NOMO-1 treated with dmso at 0.1 percent for 144 hours (cell line): ENCODE measurements around the gene C22orf42.
A peak's percentile ranks its signal among the peaks of the same experiment; 100 is the strongest.
"Not testable (repeated sequence)": the region's sequence is repeated elsewhere in the genome, so short reads cannot be mapped to it uniquely, and the experiment has no call there.

Experiments
- DNase-seq: peaks from one replicate; lab custom pipeline; 2025; ENCODE audit not compliant: unreplicated experiment; lab: John Stamatoyannopoulos, UW

The C22orf42 gene, protein sequence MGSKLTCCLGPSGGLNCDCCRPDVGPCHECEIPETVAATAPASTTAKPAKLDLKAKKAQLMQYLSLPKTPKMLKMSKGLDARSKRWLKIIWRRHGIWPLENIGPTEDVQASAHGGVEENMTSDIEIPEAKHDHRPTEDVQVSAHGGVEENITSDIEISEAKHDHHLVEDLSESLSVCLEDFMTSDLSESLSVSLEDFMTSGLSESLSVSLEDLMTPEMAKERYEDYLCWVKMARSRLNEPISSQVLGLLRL

DNA sequence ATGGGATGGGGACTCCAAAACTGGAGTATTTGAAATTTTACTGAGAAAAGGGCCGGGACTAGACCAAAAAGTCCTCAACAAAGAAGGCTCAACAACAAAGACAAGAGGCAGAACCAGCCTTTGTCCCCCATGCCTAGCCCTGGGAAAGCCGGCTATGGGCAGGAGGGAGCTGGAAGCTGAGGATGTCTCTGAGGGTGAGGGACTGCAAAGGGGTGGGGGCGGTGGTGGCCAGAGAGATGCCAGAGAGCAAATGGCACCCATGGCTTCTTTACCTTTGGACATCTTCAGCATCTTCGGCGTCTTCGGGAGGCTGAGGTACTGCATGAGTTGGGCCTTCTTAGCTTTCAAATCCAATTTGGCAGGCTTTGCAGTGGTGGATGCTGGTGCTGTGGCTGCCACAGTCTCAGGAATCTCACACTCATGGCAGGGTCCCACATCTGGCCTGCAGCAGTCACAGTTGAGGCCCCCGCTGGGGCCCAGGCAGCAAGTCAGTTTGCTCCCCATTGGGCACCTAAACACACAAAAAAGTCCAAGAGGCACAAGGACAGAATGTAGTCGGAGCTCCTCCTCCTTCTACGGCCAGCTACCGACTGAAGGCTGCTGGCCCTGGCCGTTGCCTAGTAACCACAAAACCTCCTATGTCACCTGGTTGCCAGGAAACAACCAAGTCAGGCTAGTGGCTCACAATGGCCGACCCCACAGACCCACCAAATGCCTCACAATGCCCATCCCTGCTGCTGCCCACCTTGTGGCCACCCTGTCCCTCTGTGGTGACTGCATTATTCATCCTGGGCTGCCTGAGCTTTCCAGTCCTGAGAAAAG is at the start of gene C22orf42:
TSS of gene C22orf42 (minus strand) at position 592 of the 822 bp plus-strand sequence. CDS start at position 504, 88 bp downstream.
- DNase-seq = no peak

DNA sequence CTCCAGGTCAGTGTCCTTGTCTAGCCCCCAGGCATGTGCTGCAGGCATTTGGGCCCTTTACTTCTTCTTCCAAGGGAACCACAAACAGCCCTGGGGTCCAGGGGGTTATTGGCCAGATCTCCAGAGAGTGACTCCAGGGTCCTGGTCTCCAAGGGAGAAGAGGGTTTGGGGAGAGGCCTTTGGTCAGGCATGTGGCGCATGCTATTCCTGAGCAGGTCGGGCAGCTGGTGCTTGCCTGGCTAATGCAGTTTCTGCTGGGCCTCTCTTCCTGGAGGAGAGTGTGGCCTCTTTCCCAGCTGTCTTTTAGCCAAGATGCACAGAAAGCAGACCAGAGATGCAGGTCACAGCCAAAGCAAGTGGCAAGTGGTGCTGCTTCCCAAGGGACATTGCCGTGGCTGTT is 49.6 kb upstream of the C22orf42 start:
- DNase-seq = no peak

DNA sequence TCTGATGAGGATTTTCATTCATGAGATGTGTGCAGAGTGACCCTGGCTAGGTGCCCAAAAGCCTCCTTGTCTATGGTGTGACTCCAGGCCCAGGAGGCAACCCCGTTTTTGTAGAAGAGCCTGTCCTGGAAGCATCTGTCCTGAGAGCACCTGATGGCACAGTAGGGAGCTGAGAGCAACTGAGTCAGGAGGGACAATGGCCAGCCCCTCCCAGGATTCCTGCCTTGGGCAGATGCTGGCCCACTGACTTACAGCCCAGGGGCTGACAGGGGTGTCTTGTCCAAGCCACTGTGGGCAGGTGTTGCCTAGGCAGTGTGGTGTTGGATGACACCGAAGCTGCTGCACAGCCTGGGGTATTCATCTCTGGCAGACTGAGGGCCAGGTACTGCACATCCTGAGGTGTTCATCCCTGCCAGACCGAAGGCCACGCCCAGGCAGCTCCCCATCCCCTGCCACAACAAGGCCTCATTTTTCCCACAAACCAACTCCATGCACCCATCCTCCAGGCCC is 48.9 kb upstream of the C22orf42 start:
- no peak for DNase-seq

DNA sequence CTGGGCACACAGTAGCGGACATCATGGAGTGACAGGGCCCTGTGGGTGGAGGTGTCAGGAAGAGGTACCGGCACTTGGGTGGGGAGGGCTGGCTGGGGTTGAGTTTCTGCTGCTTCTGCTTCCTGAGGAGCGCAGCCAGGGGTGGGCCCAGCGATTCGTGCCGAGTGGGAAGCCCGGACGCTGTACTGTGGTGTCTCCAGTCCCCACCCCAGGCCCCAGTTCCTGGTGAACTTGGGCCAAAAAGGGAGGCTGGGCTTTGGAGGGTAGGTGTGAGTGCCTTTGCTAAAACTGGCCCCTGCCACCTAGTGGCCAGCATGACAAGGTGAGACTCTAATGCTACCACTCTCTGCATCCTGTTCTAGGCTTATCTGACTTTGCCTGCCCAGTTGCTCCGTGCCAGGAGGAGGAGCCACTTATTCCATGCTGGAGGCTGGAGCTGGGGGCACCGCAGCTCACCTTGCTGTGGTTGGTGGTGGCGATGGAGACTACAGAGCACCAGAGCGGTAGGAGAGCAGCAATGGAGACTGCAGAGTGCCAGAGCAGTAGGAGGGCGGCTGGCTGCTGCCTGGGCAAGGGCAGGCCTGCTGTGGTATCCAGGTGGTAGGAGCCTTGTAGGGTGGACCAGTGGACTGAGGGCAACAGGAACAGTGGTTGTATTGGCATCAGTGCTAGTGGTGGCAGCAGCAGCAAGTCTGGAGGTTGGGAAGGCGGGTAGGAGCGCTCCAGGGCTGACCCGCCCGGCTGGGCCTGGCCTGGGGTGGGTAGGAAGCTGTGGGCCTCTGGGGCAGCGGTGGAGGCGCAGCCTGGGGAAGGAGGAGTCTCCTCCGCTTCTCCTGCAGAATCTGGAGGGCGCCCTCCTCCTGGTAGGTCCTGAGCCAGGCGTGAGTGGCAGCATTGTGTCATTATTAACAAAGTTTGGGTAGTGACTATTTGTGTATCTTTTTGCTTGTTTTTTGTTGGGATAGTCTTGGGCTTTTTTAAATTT is 48.0 kb upstream of the C22orf42 start:
- DNase-seq = peak; percentile 53

DNA sequence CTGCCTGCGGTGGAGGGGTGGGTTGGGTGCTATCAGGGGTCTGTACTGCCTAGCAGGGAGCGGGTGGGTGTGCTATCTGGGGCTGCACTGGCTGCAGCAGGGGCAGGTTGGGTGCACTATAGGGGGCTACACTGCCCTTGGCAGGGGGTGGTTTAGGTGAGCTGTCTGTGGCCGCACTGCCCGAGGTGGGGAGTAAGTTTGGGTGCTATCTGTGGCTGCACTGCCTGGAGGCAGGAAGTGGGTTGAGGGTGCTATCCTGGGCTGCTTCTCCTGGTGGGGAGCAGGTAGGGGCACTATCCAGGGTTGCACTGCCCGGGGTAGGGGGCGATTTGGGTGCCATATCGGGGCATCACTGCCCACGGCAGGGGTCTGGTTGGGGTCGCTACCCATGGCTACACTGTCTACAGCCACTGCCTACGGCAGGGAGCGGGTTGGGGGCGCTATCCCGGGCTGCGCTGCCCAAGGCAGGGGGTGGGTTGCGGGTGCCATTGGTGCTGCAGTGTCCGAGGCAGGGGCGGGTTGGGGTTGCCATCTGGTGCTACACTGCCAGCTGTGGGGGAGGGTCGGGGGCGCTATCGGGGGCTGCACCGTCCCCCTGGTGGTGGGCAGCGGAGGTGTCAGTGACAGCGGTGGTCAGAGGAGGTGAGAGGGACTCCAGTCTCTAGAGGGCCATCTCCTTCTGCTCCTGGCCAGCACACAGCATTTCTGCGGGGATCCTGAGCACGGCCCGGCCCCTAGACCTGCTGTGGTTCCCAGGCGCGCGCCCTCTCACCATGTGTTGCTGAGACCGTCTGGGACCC is 47.1 kb upstream of the C22orf42 start:
- DNase-seq = no peak

DNA sequence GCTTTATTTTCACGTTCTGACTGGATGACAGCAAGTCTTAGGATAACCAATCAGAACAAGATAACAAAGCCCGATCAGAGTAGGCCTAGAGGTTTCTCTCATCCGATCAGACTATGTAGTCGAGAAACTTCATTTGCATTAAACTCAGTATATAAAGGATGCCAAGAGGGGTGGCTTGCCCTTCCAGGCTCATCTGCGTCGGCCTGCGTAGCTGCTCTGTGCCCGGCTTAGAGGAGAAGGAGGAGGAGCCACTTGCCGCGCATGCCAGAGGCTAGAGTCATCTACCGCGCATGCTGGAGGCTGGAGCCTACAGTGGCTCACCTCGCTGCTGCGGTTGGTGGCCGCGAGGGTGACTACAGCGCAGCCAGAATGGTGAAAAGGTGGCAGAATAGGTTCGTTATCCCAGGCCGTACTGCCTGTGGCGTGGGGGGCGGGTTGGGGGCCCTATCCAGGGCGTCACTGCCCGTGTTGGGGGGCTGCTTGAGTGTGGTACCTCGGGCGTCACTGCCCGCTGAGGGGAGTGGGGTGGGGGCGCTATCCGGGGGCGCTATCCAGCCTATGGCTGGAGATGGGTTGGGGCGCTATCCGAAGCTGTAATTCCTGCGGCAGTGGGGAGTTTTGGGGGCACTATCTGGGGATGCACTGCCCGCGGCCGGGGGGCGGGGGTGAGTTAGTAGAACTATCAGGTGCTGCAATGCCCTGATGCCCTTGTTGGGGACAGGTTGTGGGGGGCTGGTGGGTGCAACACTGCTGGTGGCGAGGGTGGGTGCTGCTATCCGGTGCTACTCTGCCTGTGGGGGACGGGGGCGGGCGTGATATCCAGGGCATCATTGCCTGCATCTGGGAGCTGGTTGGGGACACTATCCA is 46.0 kb upstream of the C22orf42 start, which contains the start of gene RFPL2:
TSS of gene RFPL2 (minus strand) at position 218 of the 867 bp plus-strand sequence. CDS start 2,622 bp downstream, outside the sequence.
- DNase-seq = peak; percentile 55

DNA sequence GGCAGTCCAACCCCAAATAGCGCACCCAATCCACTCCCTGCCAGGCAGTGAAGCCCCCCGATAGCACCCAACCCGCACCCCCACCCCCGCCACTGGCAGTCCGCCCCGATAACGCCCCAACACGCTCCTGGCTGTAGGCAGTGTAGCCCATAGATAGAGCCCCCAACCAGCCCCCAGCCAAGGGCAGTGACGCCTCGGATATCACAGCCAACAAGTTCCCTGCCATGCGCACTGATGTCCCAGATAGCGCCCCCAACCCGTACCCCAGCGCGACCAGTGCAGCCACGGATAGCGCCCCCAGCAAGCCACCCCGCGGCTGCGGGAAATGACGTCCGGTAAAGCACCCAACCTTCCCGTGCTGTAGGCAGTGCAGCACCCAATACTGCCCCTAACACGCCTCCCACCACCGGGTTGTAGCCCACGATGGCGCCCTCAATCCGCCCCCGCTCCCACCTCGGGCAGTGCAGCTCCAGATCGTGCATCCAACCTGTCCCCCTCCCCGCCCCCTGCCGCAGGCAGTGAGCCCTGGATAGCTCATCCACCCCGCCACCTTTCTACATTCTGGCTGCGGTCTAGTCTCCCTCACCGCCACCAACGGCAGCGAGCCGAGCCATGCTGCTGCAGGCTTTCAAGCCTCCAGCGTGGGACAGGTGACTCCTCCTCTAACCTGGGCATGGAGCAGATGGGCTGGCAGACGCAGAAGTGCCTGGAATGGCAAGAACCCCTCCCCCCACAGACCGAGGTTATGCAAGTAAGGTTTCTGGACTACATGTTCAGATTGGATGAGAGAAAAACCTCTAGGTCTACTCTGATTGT is 45.1 kb upstream of the C22orf42 start:
- no peak for DNase-seq

DNA sequence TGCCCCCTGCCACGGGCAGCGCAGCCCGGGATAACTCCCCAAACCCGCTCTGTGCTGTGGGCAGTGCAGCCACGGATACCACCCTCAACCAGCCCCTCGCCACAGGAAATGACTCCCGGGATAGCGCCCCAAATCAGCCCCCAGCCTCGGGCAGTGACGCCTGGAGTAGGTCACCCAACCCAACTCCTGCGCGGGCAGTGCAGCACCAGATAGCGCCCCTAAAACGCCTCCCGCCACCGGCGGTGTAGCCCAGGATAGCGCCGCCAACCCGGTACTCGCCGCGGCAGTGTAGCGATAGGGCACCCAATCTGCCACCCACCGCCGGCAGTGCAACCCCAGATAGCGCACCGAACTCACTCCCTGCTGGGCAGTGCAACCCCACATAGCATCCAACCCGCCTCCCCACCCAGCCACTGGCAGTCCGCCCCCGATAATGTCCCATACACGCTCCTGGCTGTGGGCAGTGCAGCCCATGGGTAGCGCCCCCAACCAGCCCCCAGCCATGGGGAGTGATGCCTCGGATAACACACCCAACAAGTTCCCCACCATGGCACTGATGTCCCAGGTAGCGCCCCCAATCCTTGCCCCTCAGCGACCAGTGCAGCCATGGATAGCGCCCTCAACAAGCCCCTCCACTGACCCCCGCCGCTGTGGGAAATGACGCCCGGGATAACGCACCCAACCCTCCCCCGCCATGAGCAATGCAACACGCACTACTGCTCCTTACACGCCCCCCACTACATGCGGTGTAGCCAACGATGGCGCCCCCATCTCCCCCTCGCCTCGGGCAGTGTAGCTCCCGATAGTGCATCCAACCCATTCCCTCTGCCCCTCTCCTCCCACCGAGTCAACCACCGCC is 44.3 kb upstream of the C22orf42 start:
- no peak for DNase-seq

DNA sequence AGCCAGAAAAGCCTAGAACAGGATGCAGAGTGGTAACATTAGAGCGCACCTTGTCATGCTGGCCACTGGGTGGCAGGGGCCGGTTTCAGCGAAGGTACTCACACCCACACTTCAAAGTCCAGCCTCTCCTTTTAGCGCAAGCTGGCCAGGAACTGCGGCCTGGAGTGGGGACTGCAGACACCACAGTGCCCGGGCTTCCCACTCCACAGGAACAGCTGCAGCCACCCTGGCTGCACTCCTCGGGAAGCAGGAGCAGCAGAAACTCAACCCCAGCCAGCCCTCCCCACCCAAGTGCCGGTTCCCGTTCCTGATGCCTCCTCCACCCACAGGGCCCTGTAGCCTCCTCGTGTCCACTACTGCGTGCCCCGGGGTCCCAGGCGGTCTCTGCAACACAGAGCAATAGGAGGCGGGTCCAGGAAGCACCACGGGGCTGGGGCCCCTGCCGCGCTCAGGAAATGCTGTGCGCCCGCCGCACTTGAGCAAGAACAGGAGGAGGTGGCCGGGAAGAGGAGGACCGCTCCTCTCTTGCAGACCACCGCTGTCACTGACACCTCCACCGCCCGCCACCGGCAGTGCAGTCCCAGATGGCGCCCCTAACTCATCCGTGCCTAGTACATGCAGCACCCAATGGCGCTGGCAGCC is 43.6 kb upstream of the C22orf42 start:
- DNase-seq = peak; percentile 57

DNA sequence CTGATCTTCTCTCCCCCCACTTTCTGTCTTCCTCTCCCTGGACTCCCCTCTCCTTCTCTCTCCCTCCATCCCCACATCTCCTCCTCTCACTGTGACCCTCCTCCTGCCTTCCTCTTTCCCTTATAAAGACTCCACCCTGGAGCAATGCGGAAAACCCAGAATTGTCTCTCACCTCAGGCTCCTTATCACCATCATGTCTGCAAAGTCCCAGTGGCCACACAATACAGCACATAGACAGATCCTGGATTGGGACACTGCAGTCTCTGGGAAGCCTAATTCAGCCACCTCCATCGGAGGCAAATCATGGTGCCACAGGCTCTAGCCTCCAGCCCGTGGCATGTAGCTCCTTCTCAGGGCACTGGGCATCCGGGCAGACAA is 43.0 kb upstream of the C22orf42 start:
- no peak for DNase-seq

DNA sequence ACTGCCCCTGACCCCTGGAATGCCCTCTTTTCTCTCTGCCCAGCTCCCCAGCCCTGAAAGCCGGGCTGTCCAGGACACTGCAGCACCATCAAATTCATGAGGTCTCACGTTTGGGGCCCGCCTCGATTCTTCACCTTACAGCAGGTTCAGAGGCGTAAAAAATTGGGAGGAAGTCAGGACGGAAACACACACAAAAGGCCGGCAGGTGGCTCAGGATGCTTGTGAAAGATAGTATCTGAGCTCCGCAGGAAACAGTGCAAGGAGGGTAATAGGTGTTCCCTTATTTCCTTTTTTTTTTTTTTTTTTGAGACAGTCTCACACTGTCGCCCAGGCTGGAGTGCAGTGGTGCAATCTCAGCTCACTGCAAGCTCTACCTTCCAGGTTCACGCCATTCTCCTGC is 41.6 kb upstream of the C22orf42 start:
- no peak for DNase-seq

DNA sequence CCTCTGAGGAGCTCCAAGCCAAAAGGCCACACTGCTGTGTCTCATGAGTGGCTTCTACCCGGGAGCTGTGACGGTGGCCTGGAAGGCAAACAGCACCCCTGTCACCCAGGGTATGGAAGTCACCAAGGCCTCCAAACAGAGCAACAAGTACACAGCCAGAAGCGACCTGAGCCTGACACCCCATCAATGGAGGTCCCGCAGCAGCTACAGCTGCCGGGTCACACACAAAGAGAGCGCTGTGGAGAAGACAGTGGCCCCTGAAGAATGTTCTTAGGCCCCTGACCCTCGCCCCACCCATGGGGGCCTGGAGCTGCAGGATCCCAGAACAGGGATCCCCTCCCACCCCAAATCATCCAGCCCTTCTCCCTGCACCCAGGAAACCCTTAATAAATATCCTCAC is 40.9 kb upstream of the C22orf42 start:
- no peak for DNase-seq

DNA sequence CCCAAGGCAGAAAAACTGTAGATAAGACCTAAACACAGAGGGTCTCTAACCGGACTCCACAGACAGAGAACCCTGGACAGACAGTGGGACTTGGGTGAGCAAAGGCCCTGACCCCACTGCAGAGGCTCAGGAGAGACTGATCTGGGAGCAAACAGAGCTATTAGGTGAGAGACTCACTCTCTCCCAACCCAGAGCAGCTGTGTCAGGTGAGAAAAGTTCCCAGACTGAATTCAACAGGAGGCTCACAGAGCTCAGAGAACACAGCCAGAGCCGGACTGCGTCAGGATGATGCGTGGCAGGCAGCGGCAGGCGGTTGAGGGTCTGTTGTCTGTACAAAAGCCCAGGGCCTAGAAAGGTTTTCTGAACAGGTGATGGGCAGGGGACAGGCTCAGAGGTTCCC is 40.2 kb upstream of the C22orf42 start:
- DNase-seq = no peak

DNA sequence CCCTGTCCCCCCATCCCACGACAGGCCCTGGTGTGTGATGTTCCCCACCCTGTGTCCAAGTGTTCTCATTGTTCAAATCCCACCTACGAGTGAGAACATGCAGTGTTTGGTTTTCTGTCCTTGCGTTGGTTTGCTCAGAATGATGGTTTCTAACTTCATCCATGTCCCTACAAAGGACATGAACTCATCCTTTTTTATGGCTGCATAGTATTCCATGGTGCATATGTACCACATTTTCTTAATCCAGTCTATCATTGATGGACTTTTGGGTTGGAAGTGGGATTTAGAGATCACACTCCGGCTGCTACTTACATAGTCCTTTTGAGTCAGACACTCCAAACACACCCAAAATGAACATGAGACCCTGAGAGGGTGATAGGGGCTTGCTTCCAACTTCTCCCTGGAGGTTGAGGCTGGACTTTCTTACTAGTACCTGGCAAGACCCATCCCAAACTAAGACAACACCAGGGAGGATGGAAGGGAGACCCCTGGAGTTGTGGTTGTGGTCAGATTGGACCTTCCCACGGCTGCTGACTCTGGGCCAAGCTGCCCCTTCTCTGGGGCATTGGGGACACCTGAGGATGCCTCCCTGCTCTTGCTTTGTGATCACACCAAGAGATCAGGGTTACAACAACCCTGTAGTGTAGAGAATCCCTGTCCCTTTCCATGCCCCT is 38.6 kb upstream of the C22orf42 start:
- DNase-seq = not testable (repeated sequence)

DNA sequence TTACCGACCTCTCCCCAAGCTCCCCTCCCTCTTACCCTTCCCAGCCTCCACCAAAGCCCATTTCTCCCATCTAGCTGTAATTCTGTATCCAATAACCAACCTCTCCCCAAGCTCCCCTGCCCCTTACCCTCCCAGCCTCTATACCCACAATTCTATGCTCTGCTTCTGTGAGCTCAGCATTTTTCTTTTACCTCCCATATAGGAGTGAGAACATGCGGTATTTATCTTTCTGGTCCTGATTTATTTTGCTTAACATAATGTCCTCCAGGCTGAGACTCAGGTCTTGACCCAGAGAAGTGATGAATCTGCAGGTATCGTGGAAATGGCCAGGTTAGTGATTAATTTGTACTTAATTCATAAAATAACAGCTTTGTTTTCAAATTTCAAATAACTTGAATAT is 36.8 kb upstream of the C22orf42 start:
- not testable (repeated sequence) for DNase-seq

DNA sequence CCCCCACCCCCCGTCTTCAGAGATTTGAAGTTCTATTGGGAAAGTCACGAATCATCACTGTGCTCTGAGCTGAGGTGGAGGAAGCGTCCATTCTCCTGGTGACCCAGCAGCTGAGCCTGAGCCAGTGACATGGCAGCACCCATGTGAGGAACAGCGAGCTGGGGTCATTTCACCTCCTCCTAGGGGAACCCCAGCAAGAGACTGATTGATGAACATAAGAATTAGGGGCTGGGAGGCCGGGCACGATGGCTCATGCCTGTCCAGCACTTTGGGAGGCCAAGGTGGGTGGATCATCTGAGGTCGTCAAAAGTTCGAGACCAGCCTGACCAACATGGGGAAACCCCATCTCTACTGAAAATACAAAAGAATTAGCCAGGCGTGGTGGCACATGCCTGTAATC is 34.2 kb upstream of the C22orf42 start:
- not testable (repeated sequence) for DNase-seq
